BE2C (cell line): Measurements from ENCODE around the gene STX16.

Experiments
- DNase-seq: peaks from one replicate; pipeline ENCODE4 v3.0.0-alpha.2; 2020
- H3K27me3 ChIP-seq: fragments of 250-450 bp; sonication (Bioruptor Pico); 2 replicates; pipeline ENCODE4 v1.5.1; 2020; ENCODE audit warnings: mild to moderate bottlenecking
- H3K36me3 ChIP-seq: fragments of 250-450 bp; sonication (Bioruptor Pico); 2 replicates; pipeline ENCODE4 v1.5.1; 2020; ENCODE audit warnings: mild to moderate bottlenecking
- H3K4me1 ChIP-seq: fragments of 250-450 bp; sonication (Bioruptor Pico); 2 replicates; pipeline ENCODE4 v1.5.1; 2020
- H3K4me3 ChIP-seq: 2 replicates; pipeline ENCODE4 v1.5.1; 2011; ENCODE audit warnings: low read depth, low read length
- H3K9me3 ChIP-seq: fragments of 250-450 bp; sonication (Bioruptor Pico); 2 replicates; pipeline ENCODE4 v1.5.1; 2020
- TF ChIP-seq, protein P1 (sequence below): IDR thresholded peaks from 2 replicates; pipeline ENCODE4 v1.5.1; 2012; ENCODE audit warnings: mild to moderate bottlenecking, low read depth, low read length

Gene STX16

GRCh38 chr20:58652606-58653294 is 1.7 kb downstream of the STX16 start:
- Histone ChIP-seq H3K27me3 (no peaks in the 10 kb centered on the region), H3K4me3 (peak overlapping the region; percentile 98), H3K9me3 (no peaks in the 10 kb centered on the region), H3K4me1 (peaks cover 4% of the 10 kb centered on the region; the same call in 1 of the 2 replicates), H3K36me3 (no peaks in the 10 kb centered on the region)
- no peak for DNase-seq
- TF ChIP-seq, protein P1, sequence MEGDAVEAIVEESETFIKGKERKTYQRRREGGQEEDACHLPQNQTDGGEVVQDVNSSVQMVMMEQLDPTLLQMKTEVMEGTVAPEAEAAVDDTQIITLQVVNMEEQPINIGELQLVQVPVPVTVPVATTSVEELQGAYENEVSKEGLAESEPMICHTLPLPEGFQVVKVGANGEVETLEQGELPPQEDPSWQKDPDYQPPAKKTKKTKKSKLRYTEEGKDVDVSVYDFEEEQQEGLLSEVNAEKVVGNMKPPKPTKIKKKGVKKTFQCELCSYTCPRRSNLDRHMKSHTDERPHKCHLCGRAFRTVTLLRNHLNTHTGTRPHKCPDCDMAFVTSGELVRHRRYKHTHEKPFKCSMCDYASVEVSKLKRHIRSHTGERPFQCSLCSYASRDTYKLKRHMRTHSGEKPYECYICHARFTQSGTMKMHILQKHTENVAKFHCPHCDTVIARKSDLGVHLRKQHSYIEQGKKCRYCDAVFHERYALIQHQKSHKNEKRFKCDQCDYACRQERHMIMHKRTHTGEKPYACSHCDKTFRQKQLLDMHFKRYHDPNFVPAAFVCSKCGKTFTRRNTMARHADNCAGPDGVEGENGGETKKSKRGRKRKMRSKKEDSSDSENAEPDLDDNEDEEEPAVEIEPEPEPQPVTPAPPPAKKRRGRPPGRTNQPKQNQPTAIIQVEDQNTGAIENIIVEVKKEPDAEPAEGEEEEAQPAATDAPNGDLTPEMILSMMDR: no peak

DNA sequence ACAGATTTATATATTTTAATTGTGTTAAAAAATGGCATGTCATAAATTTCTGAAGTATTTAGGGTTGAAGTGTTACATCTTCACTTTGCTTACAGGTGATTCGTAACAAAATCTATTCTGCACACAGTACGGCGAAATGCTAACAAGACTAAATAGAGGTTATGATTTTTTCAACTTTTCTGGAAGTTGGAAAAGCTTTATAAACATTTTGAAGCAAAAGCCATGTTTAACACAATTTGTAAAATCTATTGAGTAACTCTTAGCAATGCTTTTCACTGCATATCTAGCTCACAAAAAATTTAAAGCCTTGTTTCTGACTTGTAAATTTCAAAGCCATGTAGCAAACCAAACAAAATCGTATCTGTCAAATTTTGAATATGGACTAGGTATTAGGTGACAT is 3.3 kb downstream of the STX16 start:
- no peaks in the 10 kb centered on the region for H3K9me3 ChIP-seq
- H3K27me3 ChIP-seq: no peaks in the 10 kb centered on the region
- peak overlapping the region; percentile 98 for H3K4me3 ChIP-seq
- no peaks in the 10 kb centered on the region for H3K36me3 ChIP-seq
- peaks cover 4% of the 10 kb centered on the region; the same call in 1 of the 2 replicates for H3K4me1 ChIP-seq
- DNase-seq: no peak
- TF ChIP-seq, protein P1: no peak

DNA sequence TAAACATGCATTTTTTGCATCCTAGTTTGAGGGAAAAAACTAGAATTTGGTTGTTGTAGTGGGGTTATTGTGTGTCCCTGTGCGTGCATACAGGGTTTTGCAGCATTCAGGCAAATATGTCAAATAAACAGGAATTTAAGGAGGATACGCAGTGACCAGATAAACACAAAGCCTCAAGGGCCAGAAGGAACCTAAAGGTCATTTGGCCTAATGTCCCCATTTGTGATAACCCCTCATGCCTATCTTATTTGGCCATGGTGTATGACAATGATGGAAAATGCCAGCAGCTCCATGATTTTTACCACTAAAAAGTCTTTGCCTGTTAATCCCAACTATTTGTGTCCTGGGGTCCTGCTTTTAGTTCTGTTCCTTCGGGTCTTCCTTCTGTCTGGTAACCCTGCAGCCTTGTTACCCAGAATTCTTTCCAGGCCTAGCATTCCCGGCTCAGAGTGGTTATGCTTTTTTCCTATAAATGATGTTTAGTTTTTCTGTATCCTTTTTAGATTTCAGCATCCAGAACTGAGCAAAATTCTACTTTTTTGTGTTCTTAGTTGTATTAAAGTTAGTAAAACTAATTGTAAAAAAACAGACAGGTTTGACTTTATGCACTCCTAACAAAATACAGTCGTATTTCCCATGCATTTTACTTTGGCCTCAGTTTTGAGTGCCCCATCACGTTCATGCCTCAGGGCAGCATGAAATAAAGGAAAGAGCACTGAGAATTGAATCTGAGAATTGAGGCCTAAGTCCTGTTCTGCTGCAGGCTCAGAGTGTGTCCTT is 4.4 kb downstream of the STX16 start:
- Histone ChIP-seq H3K4me1 (peaks cover 4% of the 10 kb centered on the region; the same call in 1 of the 2 replicates), H3K4me3 (no peak overlapping the region), H3K9me3 (no peaks in the 10 kb centered on the region), H3K36me3 (no peaks in the 10 kb centered on the region), H3K27me3 (no peaks in the 10 kb centered on the region)
- TF ChIP-seq, protein P1: no peak
- no peak for DNase-seq

DNA sequence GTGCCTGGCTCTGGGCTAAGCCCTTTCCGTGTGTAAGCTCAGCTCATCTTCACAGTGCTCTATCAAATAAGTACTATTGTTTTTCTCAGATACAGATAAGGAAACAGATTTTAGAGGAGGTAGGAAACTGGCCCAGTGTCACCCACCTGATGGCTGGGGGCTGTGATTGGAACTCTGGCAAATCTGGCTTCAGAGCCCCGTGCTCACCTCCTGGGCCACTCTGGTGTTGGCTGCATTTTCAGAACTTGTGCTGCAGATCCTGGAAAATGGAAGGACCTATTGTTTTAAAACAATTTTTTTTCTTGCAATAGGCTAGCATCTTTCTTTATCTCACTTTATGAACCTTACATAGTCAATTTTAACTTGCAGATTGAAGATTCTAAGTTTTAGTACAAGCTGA is 5.7 kb downstream of the STX16 start:
- H3K4me1 ChIP-seq: peaks cover 4% of the 10 kb centered on the region; the same call in 1 of the 2 replicates
- H3K4me3 ChIP-seq: peak overlapping the region; percentile 6; the same call in 1 of the 2 replicates
- H3K27me3 ChIP-seq: no peaks in the 10 kb centered on the region
- H3K9me3 ChIP-seq: no peaks in the 10 kb centered on the region
- peaks cover 2% of the 10 kb centered on the region; the same call in 1 of the 2 replicates for H3K36me3 ChIP-seq
- TF ChIP-seq, protein P1: no peak
- no peak for DNase-seq

DNA sequence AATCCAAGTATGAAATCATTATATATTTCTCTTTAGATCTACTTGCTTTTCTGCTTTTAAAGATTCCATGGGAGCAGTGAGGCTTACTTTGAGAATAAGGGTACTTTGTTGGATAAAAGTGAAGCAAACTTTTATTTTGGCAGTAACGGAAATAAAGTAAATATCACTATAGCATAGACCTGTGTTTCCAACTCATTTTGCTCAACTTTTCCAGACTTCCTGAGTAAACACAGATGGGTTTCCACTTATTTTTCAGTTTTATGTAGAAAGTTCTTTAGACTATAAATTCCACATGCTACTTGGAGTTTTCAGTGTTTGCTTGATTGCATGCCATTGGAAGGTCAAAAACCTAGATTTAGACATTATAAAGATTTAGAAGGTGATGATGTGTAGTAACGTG is 6.2 kb downstream of the STX16 start:
- peaks cover 2% of the 10 kb centered on the region; the same call in 1 of the 2 replicates for H3K36me3 ChIP-seq
- peaks cover 4% of the 10 kb centered on the region; the same call in 1 of the 2 replicates for H3K4me1 ChIP-seq
- peak overlapping the region; percentile 31 for H3K4me3 ChIP-seq
- no peaks in the 10 kb centered on the region for H3K9me3 ChIP-seq
- no peaks in the 10 kb centered on the region for H3K27me3 ChIP-seq
- no peak for DNase-seq
- TF ChIP-seq, protein P1: no peak

- no peaks in the 10 kb centered on the region for H3K9me3 ChIP-seq
- no peaks in the 10 kb centered on the region for H3K27me3 ChIP-seq
- DNase-seq: no peak
- TF ChIP-seq, protein P1: no peak
- peaks cover 2% of the 10 kb centered on the region; the same call in 1 of the 2 replicates for H3K36me3 ChIP-seq
- H3K4me1 ChIP-seq: peaks cover 4% of the 10 kb centered on the region; the same call in 1 of the 2 replicates
- peak overlapping the region; percentile 31 for H3K4me3 ChIP-seq
Observed at GRCh38 chr20:58657986-58658385, 6.9 kb downstream of the STX16 start.
